Lower lobe of right lung (tissue), 2 donors: Measurements from ENCODE around the gene TPH2. TPM values are rescaled to one million over a fixed set of nuclear protein-coding genes. Genes with fewer than 3 reads are reported as not detected.

Source experiments
- ATAC-seq, 2 donors: fragments of 200-7000 bp; cut with Tn5 transposase; one replicate each; pipeline ENCODE4 v1.9.1; 2020 to 2022; ENCODE audit warnings: mild to moderate bottlenecking in 2 of 2, moderate library complexity in 2 of 2
- DNase-seq: peaks from one replicate; pipeline ENCODE4 v3.0.0-alpha.2; 2020
- H3K27ac ChIP-seq: fragments of 200-600 bp; one replicate; pipeline ENCODE4 v1.8.0; 2022
- H3K27me3 ChIP-seq: fragments of 200-600 bp; one replicate; pipeline ENCODE4 v1.8.0; 2022; ENCODE audit warnings: low read depth
- H3K36me3 ChIP-seq: fragments of 200-600 bp; one replicate; pipeline ENCODE4 v1.8.0; 2022; ENCODE audit warnings: mild to moderate bottlenecking
- H3K4me1 ChIP-seq: fragments of 200-600 bp; one replicate; pipeline ENCODE4 v1.8.0; 2022
- H3K4me3 ChIP-seq: fragments of 200-600 bp; one replicate; pipeline ENCODE4 v1.8.0; 2022; ENCODE audit warnings: mild to moderate bottlenecking
- H3K9me3 ChIP-seq: fragments of 200-600 bp; one replicate; pipeline ENCODE4 v1.8.0; 2022
- CTCF ChIP-seq: fragments of 200-600 bp; IDR thresholded peaks from one replicate; pipeline ENCODE4 v1.8.0; 2022; ENCODE audit warnings: antibody characterized with exemption, mild to moderate bottlenecking
- intact Hi-C: fragments of 100-400 bp; cut with DNase I; formaldehyde crosslinking; loops from one replicate; pipeline ENCODE4 v1.11.0; 2022
- total RNA-seq: library from RNA; stranded (reverse); fragmentation: NEBNext Ultra II Directional; extraction: Animal tissue kit (Norgen Biotek cat#: 25700); gene quantifications from one replicate; pipeline ENCODE4 v1.2.1, GENCODE V29; 2021
- donor health status: DM: no; HTN: yes; CAD: no; lungs with severe emphysema.

Gene TPH2
- total RNA-seq, 1 donor from 2014 or later = not detected

- H3K27me3 ChIP-seq = no peaks in the 10 kb centered on the region
- TF ChIP-seq CTCF = no peak
- no peak overlapping the region for H3K4me3 ChIP-seq
- no peaks in the 10 kb centered on the region for H3K9me3 ChIP-seq
- intact Hi-C loops = no loop called here
- no peaks in the 10 kb centered on the region for H3K36me3 ChIP-seq
- no peak for DNase-seq
- peak overlapping the region; percentile 47 for H3K27ac ChIP-seq
- no peak for ATAC-seq
- H3K4me1 ChIP-seq = peaks cover 10% of the 10 kb centered on the region
Measured at GRCh38 chr12:71958457-71958856, 19.8 kb downstream of the TPH2 start.

- H3K9me3 ChIP-seq = no peaks in the 10 kb centered on the region
- peak in 1 of 2 donors; percentile 33 for ATAC-seq
- no peak for DNase-seq
- no peak for TF ChIP-seq CTCF
- intact Hi-C loops = no loop called here
- peaks cover 8% of the 10 kb centered on the region for H3K4me1 ChIP-seq
- H3K36me3 ChIP-seq = no peaks in the 10 kb centered on the region
- peak overlapping the region; percentile 47 for H3K27ac ChIP-seq
- H3K4me3 ChIP-seq = no peak overlapping the region
- H3K27me3 ChIP-seq = no peaks in the 10 kb centered on the region
Measured at GRCh38 chr12:71958993-71959578, 20.4 kb downstream of the TPH2 start.

- H3K4me1 ChIP-seq = no peaks in the 10 kb centered on the region
- no peak for TF ChIP-seq CTCF
- DNase-seq (no peak), ATAC-seq (no peak)
- H3K27me3 ChIP-seq = no peaks in the 10 kb centered on the region
- no peak overlapping the region for H3K27ac ChIP-seq
- no peaks in the 10 kb centered on the region for H3K36me3 ChIP-seq
- H3K4me3 ChIP-seq = no peak overlapping the region
- intact Hi-C loops = no loop called here
- no peaks in the 10 kb centered on the region for H3K9me3 ChIP-seq
Measured at GRCh38 chr12:71967211-71967610, 28.6 kb downstream of the TPH2 start.

- ATAC-seq = no peak
- intact Hi-C loops = no loop called here
- H3K27ac ChIP-seq = no peak overlapping the region
Measured at GRCh38 chr12:71969330-71969729, 30.7 kb downstream of the TPH2 start.

GRCh38 chr12:71970031-71970430, 31.4 kb downstream of the TPH2 start:
- ATAC-seq (no peak), DNase-seq (no peak)
- intact Hi-C loops = no loop called here
- Histone ChIP-seq H3K27ac (no peak overlapping the region), H3K4me1 (no peaks in the 10 kb centered on the region), H3K9me3 (no peaks in the 10 kb centered on the region), H3K36me3 (no peaks in the 10 kb centered on the region), H3K27me3 (no peaks in the 10 kb centered on the region), H3K4me3 (no peak overlapping the region)
- TF ChIP-seq CTCF = no peak

More at GRCh38 chr12:71969330-71969729, 30.7 kb downstream of the TPH2 start:
- H3K9me3 ChIP-seq = no peaks in the 10 kb centered on the region
- no peaks in the 10 kb centered on the region for H3K36me3 ChIP-seq
- TF ChIP-seq CTCF = no peak
- DNase-seq = no peak
- no peak overlapping the region for H3K4me3 ChIP-seq
- no peaks in the 10 kb centered on the region for H3K27me3 ChIP-seq
- no peaks in the 10 kb centered on the region for H3K4me1 ChIP-seq
